NCI-H748 (cell line): Measurements from ENCODE around the gene ATP4A.

Experiments
- DNase-seq: peaks from one replicate; lab custom pipeline; 2025; ENCODE audit not compliant: unreplicated experiment; lab: John Stamatoyannopoulos, UW

Gene ATP4A

GRCh38 chr19:35566738-35567137 is 3.3 kb upstream of the ATP4A start:
- DNase-seq: no peak

GRCh38 chr19:35565016-35565856 is 1.8 kb upstream of the ATP4A start:
- no peak for DNase-seq

- DNase-seq: no peak
Measured at GRCh38 chr19:35562776-35563175, 682 bp downstream of the ATP4A start.

GRCh38 chr19:35562336-35562735 is 1.1 kb downstream of the ATP4A start:
- DNase-seq: no peak

GRCh38 chr19:35561436-35561835 is 2.0 kb downstream of the ATP4A start:
- no peak for DNase-seq

GRCh38 chr19:35560677-35561076 is 2.8 kb downstream of the ATP4A start:
- no peak for DNase-seq

- no peak for DNase-seq
Measured at GRCh38 chr19:35560271-35560670, 3.2 kb downstream of the ATP4A start.

- no peak for DNase-seq
Measured at GRCh38 chr19:35559781-35560180, 3.7 kb downstream of the ATP4A start.

GRCh38 chr19:35559281-35559659 is 4.2 kb downstream of the ATP4A start:
- no peak for DNase-seq

GRCh38 chr19:35558400-35559280 is 4.8 kb downstream of the ATP4A start:
- DNase-seq: no peak

GRCh38 chr19:35557539-35558399 is 5.7 kb downstream of the ATP4A start:
- peak; percentile 49 for DNase-seq

- DNase-seq: no peak
Measured at GRCh38 chr19:35556846-35557538, 6.5 kb downstream of the ATP4A start.

- DNase-seq: no peak
Measured at GRCh38 chr19:35556025-35556590, 7.3 kb downstream of the ATP4A start.

- DNase-seq: peak; percentile 78
Measured at GRCh38 chr19:35555301-35556005, 8.0 kb downstream of the ATP4A start.

- no peak for DNase-seq
Measured at GRCh38 chr19:35554076-35554475, 9.4 kb downstream of the ATP4A start.

GRCh38 chr19:35553385-35554000 is 10.0 kb downstream of the ATP4A start:
- DNase-seq: no peak

GRCh38 chr19:35552534-35553384 is 10.7 kb downstream of the ATP4A start:
- DNase-seq: no peak

- no peak for DNase-seq
Measured at GRCh38 chr19:35551091-35551810, 12.2 kb downstream of the ATP4A start.
